Neutrophil (primary cell): ENCODE measurements around the gene PTPRE.
A peak's percentile ranks its signal among the peaks of the same experiment; 100 is the strongest.

Experiments
- H3K27ac ChIP-seq: fragments of 200-600 bp; sonication (generic); 2 replicates; pipeline ENCODE4 v1.5.1; 2016; ENCODE audit warnings: mild to moderate bottlenecking, moderate library complexity
- H3K27me3 ChIP-seq: fragments of 200-600 bp; sonication (generic); 2 replicates; pipeline ENCODE4 v1.6.0; 2016; ENCODE audit warnings: mild to moderate bottlenecking
- H3K36me3 ChIP-seq: fragments of 200-600 bp; sonication (generic); 2 replicates; pipeline ENCODE4 v1.5.1; 2017
- H3K4me1 ChIP-seq, 2 experiments: fragments of 200-600 bp in 1 of 2; sonication (generic) in 1 of 2; 1 replicate in 1 of 2; 2 replicates in 1 of 2; pipeline versions ENCODE4 v1.5.1 to v1.6.1; 2013 to 2016; ENCODE audit warnings: low read depth in 1 of 2, low read length in 1 of 2, mild to moderate bottlenecking in 1 of 2, moderate library complexity in 1 of 2; ENCODE audit not compliant: control insufficient read depth in 1 of 2, insufficient read depth in 1 of 2
- H3K4me3 ChIP-seq, 2 experiments: fragments of 200-600 bp in 1 of 2; sonication (generic) in 1 of 2; 1 replicate in 1 of 2; 2 replicates in 1 of 2; pipeline ENCODE4 v1.5.1; 2013 to 2016; ENCODE audit warnings: low read depth in 1 of 2, low read length in 1 of 2, mild to moderate bottlenecking in 1 of 2, moderate library complexity in 1 of 2
- H3K9me3 ChIP-seq: fragments of 200-600 bp; sonication (generic); 2 replicates; pipeline ENCODE4 v1.5.1; 2016
- CTCF ChIP-seq: fragments of 200-600 bp; sonication (generic); IDR thresholded peaks from 2 replicates; pipeline ENCODE4 v1.5.1; 2016; ENCODE audit warnings: antibody characterized with exemption

The PTPRE gene

GRCh38 chr10:128029731-128030369 is 122.9 kb downstream of the PTPRE start:
- H3K27me3 ChIP-seq, result no peaks in the 10 kb centered on the region
- no peak for TF ChIP-seq CTCF
- H3K9me3 ChIP-seq, result no peaks in the 10 kb centered on the region
- no peak overlapping the region for H3K4me3 ChIP-seq
- H3K36me3 ChIP-seq, result peaks cover 7% of the 10 kb centered on the region
- no peaks in the 10 kb centered on the region for H3K4me1 ChIP-seq
- H3K27ac ChIP-seq, result no peak overlapping the region

GRCh38 chr10:128030498-128031072 is 123.7 kb downstream of the PTPRE start:
- Histone ChIP-seq H3K27me3 (no peaks in the 10 kb centered on the region), H3K4me1 (peaks cover 0 to 1% of the 10 kb centered on the region in 2 experiments), H3K9me3 (no peaks in the 10 kb centered on the region), H3K4me3 (no peak overlapping the region), H3K27ac (no peak overlapping the region), H3K36me3 (peaks cover 7% of the 10 kb centered on the region)
- TF ChIP-seq CTCF, result no peak

- Histone ChIP-seq H3K27ac (no peak overlapping the region), H3K27me3 (no peaks in the 10 kb centered on the region), H3K4me1 (peaks cover 0 to 6% of the 10 kb centered on the region in 2 experiments), H3K4me3 (no peak overlapping the region), H3K36me3 (peaks cover 7% of the 10 kb centered on the region), H3K9me3 (no peaks in the 10 kb centered on the region)
- no peak for TF ChIP-seq CTCF
These were observed 124.3 kb downstream of the PTPRE start for GRCh38 chr10:128031216-128031615.

GRCh38 chr10:128032466-128032865 is 125.6 kb downstream of the PTPRE start:
- Histone ChIP-seq H3K27ac (no peak overlapping the region), H3K27me3 (no peaks in the 10 kb centered on the region), H3K4me3 (no peak overlapping the region), H3K9me3 (no peaks in the 10 kb centered on the region), H3K36me3 (peaks cover 7% of the 10 kb centered on the region), H3K4me1 (peaks cover 0 to 6% of the 10 kb centered on the region in 2 experiments)
- TF ChIP-seq CTCF, result no peak

- peaks cover 0 to 6% of the 10 kb centered on the region in 2 experiments for H3K4me1 ChIP-seq
- H3K9me3 ChIP-seq, result no peaks in the 10 kb centered on the region
- H3K27me3 ChIP-seq, result no peaks in the 10 kb centered on the region
- peak; percentile 93 for TF ChIP-seq CTCF
- no peak overlapping the region for H3K4me3 ChIP-seq
- H3K36me3 ChIP-seq, result no peaks in the 10 kb centered on the region
- no peak overlapping the region for H3K27ac ChIP-seq
These were observed 128.7 kb downstream of the PTPRE start for GRCh38 chr10:128035557-128035973.
